K562 (cell line): ENCODE results near the gene ARHGAP12. TPM values are rescaled to one million over a fixed set of nuclear protein-coding genes. Genes with fewer than 3 reads are reported as not detected.

Experiments used
- MGA ChIP-seq: fragments of 450-650 bp; IDR thresholded peaks from 2 replicates; pipeline ENCODE4 v1.6.1; 2016; ENCODE audit warnings: mild to moderate bottlenecking, moderate library complexity
- TFAM ChIP-seq: fragments of 250-450 bp; sonication (Bioruptor Pico); conservative IDR thresholded peaks from 2 replicates; pipeline ENCODE4 v1.5.0; 2021; ENCODE audit warnings: mild to moderate bottlenecking, moderate library complexity
- polyA plus RNA-seq, 8 experiments: library from polyadenylated mRNA; depleted of rRNA in 4 of 8; stranded (reverse) in 5 of 8; unstranded in 3 of 8; fragments of >200 nt; fragmentation: Nextera tagmentation in 2 of 8; fragmentation: Illumina TruSeq in 1 of 8; extraction: Ambion mirVana in 2 of 8; extraction: Trizol in 1 of 8; gene quantifications; 2 replicates each; pipeline versions ENCODE4 v1.2.1 to v1.2.3, GENCODE V29; 2011 to 2014; ENCODE audit warnings: inconsistent platforms in 1 of 8, missing spikeins in 1 of 8
- total RNA-seq, 7 experiments: library from RNA; depleted of rRNA in 6 of 7; stranded (reverse); fragments of >200 nt in 6 of 7; fragmentation: Illumina TruSeq in 2 of 7; extraction: Trizol in 2 of 7; gene quantifications; 2 replicates each; pipeline versions ENCODE4 v1.2.1 to v1.2.3, GENCODE V29; 2011 to 2021; ENCODE audit warnings: low replicate concordance in 1 of 7

The ARHGAP12 gene
- total and polyA plus RNA-seq, 9 of the 15 experiments (the other 6 are each of a cell fraction or from before 2014, with no cell fraction given): 4.4 to 18.7 (median 10.1) TPM

- TF ChIP-seq MGA (no peak; the same call in 1 of the 2 replicates), TFAM (CRISPR knock-in tag) (no peak)
These were observed 23.4 kb upstream of the ARHGAP12 start (continued) for GRCh38 chr10:31952066-31952465.
